Measurements from ENCODE around the gene E2F2. TPM values are rescaled to one million over a fixed set of nuclear protein-coding genes. Genes with fewer than 3 reads are reported as not detected.

Gene E2F2, protein sequence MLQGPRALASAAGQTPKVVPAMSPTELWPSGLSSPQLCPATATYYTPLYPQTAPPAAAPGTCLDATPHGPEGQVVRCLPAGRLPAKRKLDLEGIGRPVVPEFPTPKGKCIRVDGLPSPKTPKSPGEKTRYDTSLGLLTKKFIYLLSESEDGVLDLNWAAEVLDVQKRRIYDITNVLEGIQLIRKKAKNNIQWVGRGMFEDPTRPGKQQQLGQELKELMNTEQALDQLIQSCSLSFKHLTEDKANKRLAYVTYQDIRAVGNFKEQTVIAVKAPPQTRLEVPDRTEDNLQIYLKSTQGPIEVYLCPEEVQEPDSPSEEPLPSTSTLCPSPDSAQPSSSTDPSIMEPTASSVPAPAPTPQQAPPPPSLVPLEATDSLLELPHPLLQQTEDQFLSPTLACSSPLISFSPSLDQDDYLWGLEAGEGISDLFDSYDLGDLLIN
- total RNA-seq (1 to 10 TPM in 1 of 9 donors, under 1 TPM in 7, not detected in 1; 0.12 to 3.7 (median 0.48) TPM), polyA plus RNA-seq (under 1 TPM; 0.07 to 0.35 (median 0.16) TPM)
- long read RNA-seq, donor 1, result 0 reads
- long read RNA-seq, donor 2, result 0 reads
- long read RNA-seq, donor 3, result 0 reads
- long read RNA-seq, donor 4, result 0 reads
- long read RNA-seq, donor 5, result 0 reads
- long read RNA-seq, donor 6, result 0 reads
- long read RNA-seq, donor 7, result 0 reads
- long read RNA-seq, donor 8, result 0 reads
- long read RNA-seq, donor 9, result 0 reads
- long read RNA-seq, donor 10, result 0 reads

DNA sequence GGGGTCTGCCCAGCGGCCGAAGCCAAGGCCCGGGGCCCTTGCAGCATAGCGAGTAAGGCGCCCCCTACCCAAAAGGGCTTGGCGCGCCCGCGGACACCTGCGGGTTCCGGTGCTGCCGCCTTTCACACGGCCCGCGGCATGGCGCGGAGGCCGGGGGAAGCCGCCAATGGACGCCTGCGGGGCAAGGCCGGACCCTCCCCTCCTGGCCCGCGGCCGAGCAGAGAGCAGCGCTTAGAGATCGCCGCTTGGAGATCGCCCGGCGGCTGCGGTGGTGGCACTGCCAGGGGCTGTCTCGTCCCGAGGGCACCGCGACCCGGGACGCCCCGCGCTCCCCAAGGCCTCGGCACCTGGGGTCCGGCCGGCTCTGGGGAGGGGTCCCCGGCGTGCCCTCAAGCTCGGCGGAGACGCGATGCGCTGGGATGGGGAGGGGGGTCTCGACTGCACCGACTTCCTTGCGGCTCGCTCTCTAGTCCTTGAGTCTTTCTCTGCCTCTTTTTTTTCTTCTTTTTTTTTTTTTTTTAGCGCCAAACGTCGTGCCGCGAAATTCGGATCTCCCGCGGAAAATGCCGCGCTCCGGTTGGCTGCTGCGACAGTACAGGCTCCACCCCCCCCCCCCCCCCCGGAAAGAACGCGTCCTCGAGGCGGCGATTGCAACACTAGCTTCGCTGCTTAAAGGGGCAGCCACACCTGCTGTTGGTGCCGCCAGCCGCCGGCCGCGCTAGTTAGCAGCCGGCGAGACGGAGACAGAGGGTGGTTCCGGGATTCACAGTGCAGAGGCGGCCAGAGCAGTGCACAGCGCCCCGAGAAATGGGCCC lies at the start of gene E2F2:
Gene E2F2 (minus strand): TSS at position 487 of the 815 bp plus-strand sequence. CDS start 440 bp downstream, at position 47.
- 0 to 1% (median 0%) methylated on average over 50 to 85 of the region's 85 CpGs for WGBS, 4 donors
- peak within 1 kb of the TSS in 3 of 4 donors; percentile 6 to 45 (median 14) for H3K4me3 ChIP-seq
- peaks cover 23 to 47% of the 10 kb centered on the region in 2 donors for H3K4me1 ChIP-seq (replicated peaks in 1 of 2)
- no peaks in the 10 kb centered on the region for H3K27me3 ChIP-seq
- H3K9me3 ChIP-seq (replicated peaks in 1 of 3), result no peaks in the 10 kb centered on the region
- DNase-seq, result peak; percentile 82 to 91 (median 88)
- TF ChIP-seq, protein P1, sequence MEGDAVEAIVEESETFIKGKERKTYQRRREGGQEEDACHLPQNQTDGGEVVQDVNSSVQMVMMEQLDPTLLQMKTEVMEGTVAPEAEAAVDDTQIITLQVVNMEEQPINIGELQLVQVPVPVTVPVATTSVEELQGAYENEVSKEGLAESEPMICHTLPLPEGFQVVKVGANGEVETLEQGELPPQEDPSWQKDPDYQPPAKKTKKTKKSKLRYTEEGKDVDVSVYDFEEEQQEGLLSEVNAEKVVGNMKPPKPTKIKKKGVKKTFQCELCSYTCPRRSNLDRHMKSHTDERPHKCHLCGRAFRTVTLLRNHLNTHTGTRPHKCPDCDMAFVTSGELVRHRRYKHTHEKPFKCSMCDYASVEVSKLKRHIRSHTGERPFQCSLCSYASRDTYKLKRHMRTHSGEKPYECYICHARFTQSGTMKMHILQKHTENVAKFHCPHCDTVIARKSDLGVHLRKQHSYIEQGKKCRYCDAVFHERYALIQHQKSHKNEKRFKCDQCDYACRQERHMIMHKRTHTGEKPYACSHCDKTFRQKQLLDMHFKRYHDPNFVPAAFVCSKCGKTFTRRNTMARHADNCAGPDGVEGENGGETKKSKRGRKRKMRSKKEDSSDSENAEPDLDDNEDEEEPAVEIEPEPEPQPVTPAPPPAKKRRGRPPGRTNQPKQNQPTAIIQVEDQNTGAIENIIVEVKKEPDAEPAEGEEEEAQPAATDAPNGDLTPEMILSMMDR (IDR thresholded peaks at IDR 0.05), result no peak
- TF ChIP-seq POLR2A (IDR thresholded peaks at IDR 0.05), result peak in 1 of 2 donors; percentile 32
- intact Hi-C loops (cut with DNase I), result loop anchor here in 1 of 2 donors (10.0 kb wide), 1 partner anchor 106 kb away; the partner anchor contains the start of gene TCEA3
- H3K36me3 ChIP-seq (replicated peaks in 1 of 2), result no peaks in the 10 kb centered on the region
- H3K27ac ChIP-seq, result peak within 1 kb of the TSS; percentile 35 to 74 (median 49)

DNA sequence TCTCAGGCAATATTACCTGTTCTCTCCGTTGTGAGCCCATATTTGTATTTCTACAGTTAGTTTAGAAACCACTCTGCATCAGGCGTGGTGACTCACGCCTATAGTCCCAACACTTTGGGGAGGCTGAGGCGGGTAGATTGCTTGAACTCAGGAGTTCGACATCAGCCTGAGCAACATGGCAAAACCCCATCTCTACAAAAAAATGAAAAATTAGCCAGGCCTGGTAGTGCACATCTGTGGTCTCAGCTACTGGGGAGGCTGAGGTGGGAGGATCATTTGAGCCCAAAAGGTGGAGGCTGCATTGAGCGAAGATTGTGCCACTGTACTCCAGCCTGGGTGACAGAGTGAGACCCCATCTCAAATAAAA lies 47.9 kb upstream of the E2F2 start:
- Histone ChIP-seq H3K27ac (peak overlapping the region in 1 of 5 donors; percentile 94), H3K36me3 (replicated peaks in 1 of 2) (no peaks in the 10 kb centered on the region), H3K4me1 (replicated peaks in 1 of 2) (peaks cover 11 to 23% of the 10 kb centered on the region in 2 donors), H3K27me3 (no peaks in the 10 kb centered on the region), H3K9me3 (replicated peaks in 1 of 3) (no peaks in the 10 kb centered on the region), H3K4me3 (no peak overlapping the region)
- intact Hi-C loops (cut with DNase I), result no loop called here
- TF ChIP-seq POLR2A (IDR thresholded peaks at IDR 0.05), result no peak
- TF ChIP-seq, protein P1 (IDR thresholded peaks at IDR 0.05), result no peak
- 87 to 92% (median 89%) methylated on average over 6 of the region's 6 CpGs for WGBS, 4 donors
- DNase-seq, result no peak

DNA sequence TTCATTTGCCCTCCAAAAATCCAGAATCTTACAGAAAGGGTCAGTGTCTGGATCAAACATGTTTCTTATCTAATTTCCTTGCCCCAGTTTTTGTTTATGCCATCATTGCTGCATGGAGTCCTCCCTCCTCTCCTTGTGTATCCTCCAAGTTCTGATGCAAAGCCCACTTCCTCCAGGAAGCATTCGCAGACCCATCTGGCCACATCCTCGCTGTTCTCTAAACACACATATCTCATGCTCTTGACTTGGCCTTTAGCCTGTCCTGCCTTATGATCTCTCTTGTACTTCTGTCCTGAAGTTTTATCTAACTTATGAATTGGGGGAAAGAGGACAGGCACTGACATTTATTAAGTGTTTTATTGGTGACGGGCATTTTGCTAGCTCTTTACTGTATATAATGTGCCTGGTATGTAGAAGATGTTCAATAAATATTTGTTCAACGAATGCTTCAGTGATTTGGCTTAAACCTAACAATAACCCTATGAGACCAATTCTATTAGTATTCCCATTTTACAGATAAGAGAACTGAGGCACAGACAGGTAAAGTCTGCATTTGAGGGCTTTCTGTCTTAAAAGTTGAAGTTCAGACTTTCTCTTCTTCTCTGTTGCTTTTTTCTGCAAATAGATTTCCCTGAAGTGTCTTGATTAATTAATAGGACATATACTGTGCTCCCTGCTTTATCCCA lies 47.4 kb upstream of the E2F2 start:
- peak overlapping the region in 2 of 5 donors; percentile 82 to 94 for H3K27ac ChIP-seq
- no peak for DNase-seq
- no peaks in the 10 kb centered on the region for H3K9me3 ChIP-seq (replicated peaks in 1 of 3)
- intact Hi-C loops (cut with DNase I), result no loop called here
- TF ChIP-seq POLR2A (IDR thresholded peaks at IDR 0.05), result no peak
- TF ChIP-seq, protein P1 (IDR thresholded peaks at IDR 0.05), result no peak
- 56 to 75% (median 65%) methylated on average over 4 of the region's 4 CpGs for WGBS, 4 donors
- no peaks in the 10 kb centered on the region for H3K36me3 ChIP-seq (replicated peaks in 1 of 2)
- H3K27me3 ChIP-seq, result no peaks in the 10 kb centered on the region
- no peak overlapping the region for H3K4me3 ChIP-seq
- H3K4me1 ChIP-seq (replicated peaks in 1 of 2), result peaks cover 11 to 23% of the 10 kb centered on the region in 2 donors
